GM20431 (cell line): ENCODE data around the gene MAGEA3.
"Not testable (repeated sequence)": the region's sequence is repeated elsewhere in the genome, so short reads cannot be mapped to it uniquely, and the experiment has no call there.

Experiments
- in situ Hi-C: fragments of 300-500 bp; cut with MseI, MboI; formaldehyde crosslinking; loops from one replicate; pipeline ENCODE4 v1.15.0; 2020; ENCODE audit warnings: low sequenced_read_pairs; ENCODE audit not compliant: unreplicated experiment

Gene MAGEA3, protein sequence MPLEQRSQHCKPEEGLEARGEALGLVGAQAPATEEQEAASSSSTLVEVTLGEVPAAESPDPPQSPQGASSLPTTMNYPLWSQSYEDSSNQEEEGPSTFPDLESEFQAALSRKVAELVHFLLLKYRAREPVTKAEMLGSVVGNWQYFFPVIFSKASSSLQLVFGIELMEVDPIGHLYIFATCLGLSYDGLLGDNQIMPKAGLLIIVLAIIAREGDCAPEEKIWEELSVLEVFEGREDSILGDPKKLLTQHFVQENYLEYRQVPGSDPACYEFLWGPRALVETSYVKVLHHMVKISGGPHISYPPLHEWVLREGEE

DNA sequence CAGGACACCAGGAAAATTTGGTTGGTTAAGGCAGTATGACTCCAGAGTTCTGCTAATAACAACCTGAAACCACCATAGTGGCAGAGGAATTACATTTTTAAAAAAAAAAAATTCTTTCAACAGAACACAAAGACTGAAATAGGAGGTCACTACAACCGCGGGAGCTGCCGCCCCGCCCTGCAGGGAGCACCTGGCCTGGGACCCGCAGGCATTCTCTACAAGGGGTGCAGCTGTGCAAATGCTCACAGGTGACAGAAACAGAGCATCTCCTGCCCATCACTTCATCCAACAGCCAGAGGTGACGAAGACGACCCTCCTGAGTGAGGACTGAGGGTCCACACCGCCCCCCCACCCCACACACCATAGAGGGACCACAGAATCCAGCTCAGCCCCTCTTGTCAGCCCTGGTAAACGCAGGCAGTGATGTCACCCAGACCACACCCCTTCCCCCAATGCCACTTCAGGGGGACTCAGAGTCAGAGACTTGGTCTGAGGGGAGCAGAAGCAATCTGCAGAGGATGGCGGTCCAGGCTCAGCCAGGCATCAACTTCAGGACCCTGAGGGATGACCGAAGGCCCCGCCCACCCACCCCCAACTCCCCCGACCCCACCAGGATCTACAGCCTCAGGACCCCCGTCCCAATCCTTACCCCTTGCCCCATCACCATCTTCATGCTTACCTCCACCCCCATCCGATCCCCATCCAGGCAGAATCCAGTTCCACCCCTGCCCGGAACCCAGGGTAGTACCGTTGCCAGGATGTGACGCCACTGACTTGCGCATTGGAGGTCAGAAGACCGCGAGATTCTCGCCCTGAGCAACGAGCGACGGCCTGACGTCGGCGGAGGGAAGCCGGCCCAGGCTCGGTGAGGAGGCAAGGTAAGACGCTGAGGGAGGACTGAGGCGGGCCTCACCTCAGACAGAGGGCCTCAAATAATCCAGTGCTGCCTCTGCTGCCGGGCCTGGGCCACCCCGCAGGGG is at the start of gene MAGEA3:
MAGEA3 (plus strand) TSS at position 843 of the 980 bp plus-strand sequence. CDS start 2,039 bp downstream, outside the sequence.
- in situ Hi-C loops = not testable (repeated sequence)

DNA sequence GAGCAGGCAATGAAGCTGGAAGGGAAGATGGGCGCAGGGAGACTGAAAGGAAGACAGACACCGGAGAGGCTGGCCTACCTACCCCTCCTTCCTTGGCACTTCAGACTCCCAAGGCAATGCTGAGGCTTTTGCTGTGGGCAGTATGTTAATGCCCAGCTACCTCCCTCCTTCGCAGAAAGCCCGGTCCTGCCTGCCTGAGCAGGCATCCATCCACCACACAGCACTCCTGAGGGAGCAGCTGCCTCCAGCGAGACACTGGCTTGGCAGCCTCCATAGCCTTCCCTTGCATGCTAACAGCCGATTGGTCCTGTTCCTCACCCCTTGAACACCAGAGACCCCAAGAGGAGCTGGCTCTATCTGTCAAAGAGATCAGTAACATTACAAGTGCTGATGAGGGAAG is 46.5 kb upstream of the MAGEA3 start:
- in situ Hi-C loops = no loop called here

DNA sequence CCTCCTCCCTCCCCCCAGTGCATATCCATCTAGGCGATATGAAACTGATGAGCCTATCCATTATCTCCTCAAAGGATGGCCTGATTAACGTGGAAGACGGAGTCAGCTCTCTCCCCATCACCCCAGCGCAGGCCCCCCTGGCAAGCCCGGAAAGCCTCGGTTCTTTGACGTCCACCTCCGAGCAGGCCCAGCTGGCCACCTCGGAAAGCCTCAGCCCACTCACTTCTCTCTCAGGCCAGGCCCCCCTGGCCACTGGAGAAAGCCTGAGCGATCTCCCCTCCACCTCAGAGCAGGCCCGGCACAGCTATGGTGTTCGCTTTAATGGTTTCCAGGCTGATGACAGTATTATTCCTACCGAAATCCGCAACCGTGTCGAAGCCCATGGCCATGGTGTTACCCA is 46.1 kb upstream of the MAGEA3 start:
- in situ Hi-C loops = no loop called here

DNA sequence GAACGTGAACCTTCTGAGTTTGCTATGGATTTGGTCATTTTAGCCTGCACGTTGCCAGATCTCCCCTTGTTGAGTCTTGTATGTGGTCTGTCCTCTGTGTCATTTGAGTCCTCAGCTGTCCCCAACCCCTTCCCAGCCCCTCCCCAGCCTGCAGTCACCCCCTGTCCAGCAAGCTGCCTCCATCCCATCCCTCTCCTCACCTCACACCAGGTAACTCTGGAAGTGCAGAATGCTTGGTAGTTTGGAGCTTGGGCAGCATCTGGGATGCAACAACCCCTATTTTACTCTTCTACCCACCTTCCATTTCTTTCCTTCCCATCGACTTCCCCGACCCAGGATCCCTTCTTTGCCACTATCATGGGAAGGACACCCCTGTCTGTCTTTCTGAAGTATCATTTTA is 42.5 kb upstream of the MAGEA3 start:
- in situ Hi-C loops = no loop called here

DNA sequence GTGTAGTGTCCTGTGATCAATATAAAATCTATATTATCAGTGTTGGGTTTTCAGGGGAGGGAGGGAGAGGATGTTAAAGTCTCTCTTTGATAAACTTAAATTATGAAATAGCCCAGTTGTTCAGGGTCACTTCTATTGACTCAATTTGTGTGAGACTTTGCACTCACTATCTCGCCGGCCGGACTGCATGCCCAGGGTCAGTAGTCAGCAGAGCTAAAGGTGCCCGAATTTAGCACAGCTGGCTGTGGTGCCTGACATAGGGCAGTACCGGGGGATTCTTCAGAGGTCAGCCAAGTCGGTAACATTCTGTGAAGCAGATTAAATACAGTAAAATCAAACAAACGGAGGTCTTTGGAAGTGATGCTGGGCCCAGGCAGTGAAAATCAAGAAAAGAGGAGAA is 41.7 kb upstream of the MAGEA3 start:
- in situ Hi-C loops = no loop called here

DNA sequence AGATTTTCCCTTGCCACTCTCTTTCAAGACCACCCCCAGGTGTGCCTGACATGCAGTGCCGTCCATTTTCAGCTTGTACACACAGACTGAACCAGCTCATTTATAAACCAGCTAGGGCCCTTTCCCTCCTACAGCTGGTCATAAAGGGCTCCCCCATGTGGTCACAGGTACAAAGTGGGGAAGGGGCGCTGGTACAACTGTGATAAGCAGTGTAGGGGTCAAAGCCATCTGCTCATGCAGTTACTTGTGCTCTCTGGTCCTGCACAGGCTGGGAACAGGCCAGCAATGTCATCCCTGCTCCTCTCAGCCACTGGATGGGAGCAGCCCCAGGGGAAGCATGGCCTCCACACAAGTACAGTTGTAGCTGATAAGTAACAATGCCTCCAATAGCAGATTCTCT is 40.3 kb upstream of the MAGEA3 start:
- in situ Hi-C loops = no loop called here

DNA sequence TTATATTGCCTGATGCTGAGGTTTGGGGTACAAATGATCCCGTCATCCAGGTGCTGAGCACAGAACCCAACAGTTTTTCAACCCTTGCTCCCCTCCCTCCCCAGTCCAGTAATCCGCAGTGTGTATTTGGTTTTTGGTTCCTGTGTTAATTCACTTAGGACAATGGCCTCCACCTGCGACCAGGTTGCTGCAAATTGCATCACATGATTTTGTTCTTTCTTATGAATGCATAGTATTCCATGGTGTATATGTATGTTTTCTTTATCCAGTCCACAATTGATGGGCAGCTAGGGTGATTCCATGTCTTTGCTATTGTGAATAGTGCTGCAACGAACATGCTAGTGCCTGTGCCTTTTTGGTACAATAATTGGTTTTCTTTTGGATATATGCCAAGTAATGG is 35.5 kb upstream of the MAGEA3 start:
- in situ Hi-C loops = no loop called here

DNA sequence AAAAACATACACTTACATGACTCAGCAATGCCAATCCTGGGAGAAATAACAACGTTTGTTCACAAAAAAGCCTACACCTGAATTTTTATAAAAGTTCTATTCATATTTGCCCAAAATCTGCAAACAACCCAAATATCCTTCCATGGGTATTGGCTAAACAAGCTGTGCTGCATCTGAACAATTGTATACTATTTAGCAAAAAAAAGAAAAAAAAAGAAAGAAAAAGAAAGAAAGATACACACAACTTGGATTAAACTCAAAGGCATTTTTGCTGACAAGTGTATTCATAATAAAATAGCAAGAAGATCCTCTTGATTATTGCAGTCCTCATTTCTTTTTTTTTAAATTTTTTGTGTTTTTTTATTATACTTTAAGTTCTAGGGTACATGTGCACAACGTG is 24.5 kb upstream of the MAGEA3 start:
- in situ Hi-C loops = no loop called here

DNA sequence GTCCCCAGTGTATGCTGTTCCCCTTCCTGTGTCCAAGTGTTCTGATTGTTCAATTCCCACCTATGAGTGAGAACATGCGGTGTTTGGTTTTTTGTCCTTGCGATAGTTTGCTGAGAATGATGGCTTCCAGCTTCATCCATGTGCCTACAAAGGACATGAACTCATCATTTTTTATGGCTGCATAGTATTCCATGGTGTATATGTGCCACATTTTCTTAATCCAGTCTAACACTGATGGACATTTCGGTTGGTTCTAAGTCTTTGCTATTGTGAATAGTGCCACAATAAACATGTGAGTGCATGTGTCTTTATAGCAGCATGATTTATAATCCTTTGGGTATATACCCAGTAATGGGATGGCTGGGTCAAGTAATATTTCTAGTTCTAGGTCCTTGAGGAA is 23.9 kb upstream of the MAGEA3 start:
- in situ Hi-C loops = not testable (repeated sequence)

DNA sequence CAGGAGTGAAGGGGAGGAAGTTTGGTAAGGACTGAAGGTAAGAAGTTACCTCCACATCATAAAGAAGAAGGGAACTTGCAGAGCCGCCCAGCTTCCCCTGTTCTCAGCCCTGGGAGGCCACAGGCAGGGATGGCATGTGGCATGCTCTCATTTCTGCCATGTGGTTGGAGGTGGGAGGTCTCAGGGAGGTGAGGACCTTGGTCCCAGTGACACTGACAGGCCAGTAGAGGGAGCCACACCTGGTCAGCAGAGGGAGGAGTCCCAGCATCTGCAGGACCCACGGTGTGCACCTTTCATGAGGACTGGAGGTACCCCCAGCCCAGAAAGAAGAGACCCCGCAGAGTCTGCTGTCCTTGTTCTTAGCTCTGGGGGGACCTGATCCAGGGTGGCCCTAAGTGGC is 17.6 kb upstream of the MAGEA3 start:
- in situ Hi-C loops = not testable (repeated sequence)

DNA sequence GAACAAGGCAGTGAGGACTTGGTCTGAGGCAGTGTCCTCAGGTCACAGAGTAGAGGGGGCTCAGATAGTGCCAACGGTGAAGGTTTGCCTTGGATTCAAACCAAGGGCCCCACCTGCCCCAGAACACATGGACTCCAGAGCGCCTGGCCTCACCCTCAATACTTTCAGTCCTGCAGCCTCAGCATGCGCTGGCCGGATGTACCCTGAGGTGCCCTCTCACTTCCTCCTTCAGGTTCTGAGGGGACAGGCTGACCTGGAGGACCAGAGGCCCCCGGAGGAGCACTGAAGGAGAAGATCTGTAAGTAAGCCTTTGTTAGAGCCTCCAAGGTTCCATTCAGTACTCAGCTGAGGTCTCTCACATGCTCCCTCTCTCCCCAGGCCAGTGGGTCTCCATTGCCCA is 1.8 kb downstream of the MAGEA3 start:
- in situ Hi-C loops = not testable (repeated sequence)

DNA sequence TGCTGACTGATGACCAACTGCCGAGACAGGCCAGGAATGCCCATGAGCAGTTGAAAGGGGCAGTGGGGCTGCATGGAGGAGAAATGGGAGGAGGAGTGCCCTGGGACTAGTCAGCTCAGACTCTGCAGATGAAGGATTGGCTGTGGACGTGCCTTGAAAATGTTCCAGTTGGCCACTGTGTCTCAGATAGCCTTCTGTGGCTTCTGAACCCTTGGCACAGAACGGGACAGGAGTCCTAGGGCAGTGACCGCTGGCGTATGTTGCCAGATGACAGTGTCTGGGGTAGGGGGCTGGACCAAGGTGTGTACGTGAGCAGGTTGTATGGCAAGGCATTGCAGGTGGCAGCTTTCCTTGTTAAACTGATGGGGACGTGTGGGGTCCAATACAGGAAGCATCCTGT is 7.9 kb downstream of the MAGEA3 start:
- in situ Hi-C loops = not testable (repeated sequence)

DNA sequence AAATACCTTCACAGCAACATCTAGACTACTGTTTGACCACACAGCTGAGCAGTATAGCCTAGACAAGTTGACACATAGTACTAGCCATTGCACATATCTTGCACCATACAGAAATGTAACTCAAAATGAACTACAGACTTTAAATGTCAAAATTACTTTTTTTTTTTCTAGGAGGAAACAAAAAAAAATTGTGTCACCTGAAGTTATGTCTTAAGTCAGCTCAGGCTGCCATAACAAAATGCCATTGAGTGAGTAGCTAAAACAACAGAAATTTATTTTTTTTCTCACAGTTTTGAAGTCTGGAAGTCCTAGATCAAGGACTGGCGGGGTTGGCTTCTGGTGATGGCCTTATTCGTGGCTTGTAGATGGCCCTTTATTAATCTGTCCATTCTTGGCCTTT is 10.6 kb downstream of the MAGEA3 start, which contains the start of gene CSAG2:
CSAG2 (minus strand) TSS at position 101 of the 400 bp plus-strand sequence. CDS start 161 bp downstream, outside the sequence.
- in situ Hi-C loops = not testable (repeated sequence)

DNA sequence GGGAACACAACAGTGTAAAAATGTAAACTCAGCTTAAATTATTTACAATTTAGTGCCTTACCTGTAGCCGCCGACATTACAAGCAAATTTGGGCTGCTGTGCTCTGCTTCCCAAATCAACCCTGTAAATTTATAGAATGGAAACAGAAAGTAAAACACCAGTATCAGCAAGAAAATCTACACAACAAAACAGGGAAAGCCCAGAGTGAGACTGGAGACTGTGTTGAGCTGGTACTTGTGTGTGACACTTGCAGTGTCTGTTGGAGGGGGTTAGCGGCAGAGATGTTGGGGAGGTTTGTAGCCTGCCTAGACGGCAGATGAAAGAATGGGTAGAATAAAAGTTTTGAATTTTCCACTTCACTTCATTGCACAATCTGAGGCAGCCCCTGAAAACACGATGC is 14.6 kb downstream of the MAGEA3 start:
- in situ Hi-C loops = not testable (repeated sequence)

DNA sequence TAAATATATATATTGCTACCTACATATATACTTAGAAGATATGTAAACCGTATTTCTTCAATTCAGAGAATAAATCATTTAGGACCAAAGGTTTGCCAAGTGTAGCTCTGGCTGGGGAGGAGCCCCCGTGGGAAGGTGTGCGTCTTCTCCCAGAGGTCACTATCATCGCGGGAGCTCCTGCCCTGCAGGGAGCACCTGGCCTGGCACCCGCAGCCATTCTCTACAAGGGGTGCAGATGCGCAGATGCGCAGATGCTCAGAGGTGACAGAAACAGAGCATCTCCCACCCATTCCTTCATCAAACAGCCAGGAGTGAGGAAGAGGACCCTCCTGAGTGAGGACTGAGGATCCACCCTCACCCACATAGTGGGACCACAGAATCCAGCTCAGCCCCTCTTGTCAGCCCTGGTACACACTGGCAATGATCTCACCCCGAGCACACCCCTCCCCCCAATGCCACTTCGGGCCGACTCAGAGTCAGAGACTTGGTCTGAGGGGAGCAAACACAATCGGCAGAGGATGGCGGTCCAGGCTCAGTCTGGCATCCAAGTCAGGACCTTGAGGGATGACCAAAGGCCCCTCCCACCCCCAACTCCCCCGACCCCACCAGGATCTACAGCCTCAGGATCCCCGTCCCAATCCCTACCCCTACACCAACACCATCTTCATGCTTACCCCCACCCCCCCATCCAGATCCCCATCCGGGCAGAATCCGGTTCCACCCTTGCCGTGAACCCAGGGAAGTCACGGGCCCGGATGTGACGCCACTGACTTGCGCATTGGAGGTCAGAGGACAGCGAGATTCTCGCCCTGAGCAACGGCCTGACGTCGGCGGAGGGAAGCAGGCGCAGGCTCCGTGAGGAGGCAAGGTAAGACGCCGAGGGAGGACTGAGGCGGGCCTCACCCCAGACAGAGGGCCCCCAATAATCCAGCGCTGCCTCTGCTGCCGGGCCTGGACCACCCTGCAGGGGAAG is 15.5 kb downstream of the MAGEA3 start, which contains the start of gene MAGEA2B:
MAGEA2B (plus strand) TSS at position 814 of the 973 bp plus-strand sequence. CDS start 2,479 bp downstream, outside the sequence.
- in situ Hi-C loops = not testable (repeated sequence)

DNA sequence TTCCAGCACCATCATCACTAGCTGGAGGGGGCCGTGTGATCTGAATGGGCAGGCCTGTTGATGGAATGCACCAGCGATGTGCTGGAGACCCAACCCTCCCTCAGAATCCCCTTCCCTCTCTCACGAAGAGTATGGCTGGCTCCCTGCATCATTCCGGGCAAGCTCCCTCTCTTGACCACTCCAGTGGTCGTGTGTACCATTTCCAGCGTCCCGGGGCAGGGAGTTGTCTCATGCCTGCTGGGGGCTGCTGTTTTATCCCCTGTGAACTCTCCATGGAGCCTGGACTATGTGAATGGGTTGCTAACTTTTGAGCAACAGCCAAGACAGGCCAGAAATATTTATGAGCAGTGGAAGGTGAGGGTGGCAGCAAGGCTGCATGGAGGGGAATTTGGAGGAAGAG is 26.8 kb downstream of the MAGEA3 start:
- in situ Hi-C loops = no loop called here

DNA sequence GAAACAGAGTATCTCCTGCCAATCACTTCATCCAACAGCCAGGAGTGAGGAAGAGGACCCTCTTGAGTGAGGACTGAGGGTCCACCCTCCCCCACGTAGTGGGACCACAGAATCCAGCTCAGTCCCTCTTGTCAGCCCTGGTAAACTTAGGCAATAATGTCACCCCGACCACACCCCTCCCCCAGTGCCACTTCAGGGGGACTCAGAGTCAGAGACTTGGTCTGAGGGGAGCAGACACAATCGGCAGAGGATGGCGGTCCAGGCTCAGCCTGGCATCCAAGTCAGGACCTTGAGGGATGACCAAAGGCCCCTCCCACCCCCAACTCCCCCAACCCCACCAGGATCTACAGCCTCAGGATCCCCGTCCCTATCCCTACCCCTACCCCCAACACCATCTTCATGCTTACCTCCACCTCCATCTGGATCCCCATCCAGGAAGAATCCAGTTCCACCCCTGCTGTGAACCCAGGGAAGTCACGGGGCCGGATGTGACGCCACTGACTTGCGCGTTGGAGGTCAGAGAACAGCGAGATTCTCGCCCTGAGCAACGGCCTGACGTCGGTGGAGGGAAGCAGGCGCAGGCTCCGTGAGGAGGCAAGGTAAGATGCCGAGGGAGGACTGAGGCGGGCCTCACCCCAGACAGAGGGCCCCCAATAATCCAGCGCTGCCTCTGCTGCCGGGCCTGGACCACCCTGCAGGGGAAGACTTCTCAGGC is 34.8 kb downstream of the MAGEA3 start, which contains the start of the genes CSAG1 and MAGEA12:
CSAG1 (minus strand) TSS at position 461 of the 715 bp plus-strand sequence. CDS start 1,261 bp downstream, outside the sequence.
MAGEA12 (plus strand) TSS at position 497 of the 715 bp plus-strand sequence. CDS start 2,405 bp downstream, outside the sequence.
- in situ Hi-C loops = no loop called here

DNA sequence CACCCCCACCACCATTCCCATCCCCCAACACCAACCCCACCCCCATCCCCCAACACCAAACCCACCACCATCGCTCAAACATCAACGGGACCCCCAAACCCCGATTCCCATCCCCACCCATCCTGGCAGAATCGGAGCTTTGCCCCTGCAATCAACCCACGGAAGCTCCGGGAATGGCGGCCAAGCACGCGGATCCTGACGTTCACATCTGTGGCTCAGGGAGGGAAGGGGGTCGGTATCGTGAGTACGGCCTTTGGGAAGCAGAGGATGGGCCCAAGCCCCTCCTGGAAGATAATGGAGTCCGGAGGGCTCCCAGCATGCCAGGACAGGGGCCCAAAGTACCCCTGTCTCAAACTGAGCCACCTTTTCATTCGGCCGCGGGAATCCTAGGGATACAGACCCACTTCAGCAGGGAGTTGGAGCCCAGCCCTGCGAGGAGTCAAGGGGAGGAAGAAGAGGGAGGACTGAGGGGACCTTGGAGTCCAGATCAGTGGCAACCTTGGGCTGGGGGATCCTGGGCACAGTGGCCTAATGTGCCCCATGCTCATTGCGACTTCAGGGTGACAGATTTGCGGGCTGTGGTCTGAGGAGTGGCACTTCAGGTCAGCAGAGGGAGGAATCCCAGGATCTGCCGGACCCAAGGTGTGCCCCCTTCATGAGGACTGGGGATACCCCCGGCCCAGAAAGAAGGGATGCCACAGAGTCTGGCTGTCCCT is 35.7 kb downstream of the MAGEA3 start:
- in situ Hi-C loops = not testable (repeated sequence)
